ENCODE results near the gene TUBB3.

TUBB3 gene

DNA sequence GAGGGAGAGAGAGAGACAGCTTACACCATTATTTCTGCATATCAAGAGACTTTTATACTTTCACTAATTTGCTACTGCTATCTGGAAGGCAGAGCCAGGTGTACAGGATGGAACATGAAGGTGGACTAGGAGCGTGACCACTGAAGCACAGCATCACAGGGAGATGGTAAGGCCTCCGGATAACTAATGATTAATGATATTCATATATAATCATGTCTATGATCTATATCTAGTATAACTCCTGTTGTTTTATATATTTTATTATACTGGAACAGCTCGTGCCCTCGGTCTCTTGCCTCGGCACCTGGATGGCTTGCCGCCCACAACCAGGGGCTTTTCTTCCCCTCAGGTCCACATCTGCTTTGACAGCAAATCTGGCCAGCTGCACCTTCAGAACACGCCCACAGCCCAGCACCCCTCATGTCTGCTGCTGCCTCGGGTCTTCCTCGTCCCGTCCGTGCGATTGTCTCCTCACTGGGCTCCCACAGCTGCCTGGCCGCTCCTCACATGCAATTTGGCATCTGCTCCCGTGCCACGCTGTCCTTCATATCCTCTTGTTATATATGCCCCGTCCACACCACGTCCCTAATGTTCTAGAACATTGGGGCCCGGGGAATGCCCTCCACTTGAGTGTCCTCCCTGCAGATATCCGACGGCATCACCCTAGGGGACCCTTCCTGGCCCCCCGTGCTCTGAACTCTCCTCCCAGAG, 15.2 kb downstream of the TUBB3 start:
- DNase-seq (ENCODE audit: low spot score), result no peak

GRCh38 chr16:89944773-89945172, 21.6 kb downstream of the TUBB3 start:
- no peak for DNase-seq (ENCODE audit: low spot score)

DNA sequence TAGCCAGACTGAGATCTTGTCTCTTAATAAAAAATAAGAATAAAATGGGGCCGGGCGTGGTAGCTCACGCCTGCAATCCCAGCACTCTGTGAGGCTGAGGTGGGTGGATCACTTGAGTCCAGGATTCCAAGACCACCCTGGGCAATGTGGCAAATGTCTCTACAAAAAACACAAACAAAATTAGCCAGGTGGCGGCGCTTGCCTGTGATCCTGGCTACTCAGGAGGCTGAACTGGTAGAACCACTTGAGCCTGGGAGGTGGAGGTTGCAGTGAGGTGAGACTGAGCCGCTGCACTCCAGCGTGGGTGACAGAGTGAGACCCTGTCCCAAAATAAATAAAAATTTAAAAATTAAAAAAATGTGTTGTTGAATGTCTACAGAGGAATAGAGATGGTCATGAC, 22.5 kb downstream of the TUBB3 start:
- DNase-seq (ENCODE audit: low spot score), result no peak

GRCh38 chr16:89946515-89946914, 23.4 kb downstream of the TUBB3 start:
- no peak for DNase-seq (ENCODE audit: low spot score)

GRCh38 chr16:89949121-89949742, 26.1 kb downstream of the TUBB3 start:
- no peak for DNase-seq (ENCODE audit: low spot score)

GRCh38 chr16:89949756-89950155, 26.6 kb downstream of the TUBB3 start:
- DNase-seq (ENCODE audit: low spot score), result no peak

- DNase-seq (ENCODE audit: low spot score), result no peak
These were observed 28.4 kb downstream of the TUBB3 start for GRCh38 chr16:89951509-89951908.

- no peak for DNase-seq (ENCODE audit: low spot score)
These were observed 28.9 kb downstream of the TUBB3 start for GRCh38 chr16:89952049-89952448.

GRCh38 chr16:89952551-89952950, 29.4 kb downstream of the TUBB3 start:
- DNase-seq (ENCODE audit: low spot score), result no peak

DNA sequence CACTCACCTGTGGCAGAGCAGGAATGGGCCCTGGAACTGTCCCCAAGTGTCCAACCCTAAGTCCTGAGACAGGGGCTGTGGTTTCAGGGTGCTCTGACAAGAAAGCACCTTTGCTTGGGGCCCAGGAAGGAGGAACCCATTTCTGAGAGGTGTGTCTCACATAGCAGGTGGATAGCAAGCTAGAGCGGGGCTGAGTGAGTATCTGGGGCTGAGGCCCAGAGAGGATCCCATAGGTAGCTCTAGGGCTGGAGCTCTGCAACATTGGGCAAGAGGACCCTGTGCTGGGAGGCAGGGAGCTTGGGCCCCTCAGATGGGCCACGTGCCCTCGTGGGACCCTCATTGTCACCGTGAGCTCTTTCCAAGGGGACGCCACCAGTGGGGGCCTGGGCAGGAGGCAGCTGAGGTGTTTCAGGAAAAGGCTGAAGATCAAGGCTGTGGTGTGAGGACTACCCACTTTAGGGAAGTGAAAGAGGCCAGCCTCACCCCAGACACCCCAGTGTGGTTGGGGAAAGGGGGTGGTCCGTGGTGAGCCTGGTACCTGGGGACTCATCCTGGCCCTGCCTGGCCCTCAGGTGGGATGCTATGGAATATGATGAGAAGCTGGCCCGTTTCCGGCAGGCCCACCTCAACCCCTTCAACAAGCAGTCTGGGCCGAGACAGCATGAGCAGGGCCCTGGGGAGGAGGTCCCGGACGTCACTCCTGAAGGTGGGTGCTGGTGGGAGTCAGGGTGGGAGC, 30.7 kb downstream of the TUBB3 start:
- DNase-seq (ENCODE audit: low spot score), result no peak

GRCh38 chr16:89954462-89954861, 31.3 kb downstream of the TUBB3 start:
- DNase-seq (ENCODE audit: low spot score), result no peak

DNA sequence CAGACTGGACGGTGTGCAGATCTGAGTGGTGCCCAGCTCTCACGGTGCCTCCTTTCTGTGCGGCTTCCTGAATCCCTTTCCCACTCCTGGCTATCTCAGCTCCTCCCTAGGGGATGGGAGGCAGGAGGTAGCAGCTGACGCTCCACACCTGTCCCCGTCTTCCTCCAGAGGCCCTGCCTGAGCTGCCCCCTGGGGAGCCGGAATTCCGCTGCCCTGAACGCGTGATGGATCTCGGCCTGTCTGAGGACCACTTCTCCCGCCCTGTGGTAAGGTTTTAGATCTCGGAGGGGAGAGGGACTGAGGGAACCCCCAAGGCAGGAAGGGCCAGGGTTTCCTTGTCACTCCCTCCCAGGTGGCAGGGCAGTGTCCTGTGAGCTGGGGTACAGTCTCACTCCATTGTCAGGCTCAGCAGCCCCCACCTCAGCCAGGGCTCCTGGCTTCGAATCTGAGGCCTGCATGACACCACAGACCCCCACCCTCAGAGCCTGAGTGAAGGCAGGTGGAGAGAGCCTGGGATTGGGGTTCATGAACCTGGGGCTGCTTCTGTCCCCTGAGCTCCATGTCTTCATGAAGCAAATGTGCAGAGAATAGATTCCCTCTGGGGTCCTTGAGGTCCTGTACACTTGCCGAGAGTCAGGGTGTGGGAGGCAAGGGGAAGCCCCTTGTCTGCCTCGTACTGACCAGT, 32.0 kb downstream of the TUBB3 start:
- DNase-seq (ENCODE audit: low spot score), result no peak

DNA sequence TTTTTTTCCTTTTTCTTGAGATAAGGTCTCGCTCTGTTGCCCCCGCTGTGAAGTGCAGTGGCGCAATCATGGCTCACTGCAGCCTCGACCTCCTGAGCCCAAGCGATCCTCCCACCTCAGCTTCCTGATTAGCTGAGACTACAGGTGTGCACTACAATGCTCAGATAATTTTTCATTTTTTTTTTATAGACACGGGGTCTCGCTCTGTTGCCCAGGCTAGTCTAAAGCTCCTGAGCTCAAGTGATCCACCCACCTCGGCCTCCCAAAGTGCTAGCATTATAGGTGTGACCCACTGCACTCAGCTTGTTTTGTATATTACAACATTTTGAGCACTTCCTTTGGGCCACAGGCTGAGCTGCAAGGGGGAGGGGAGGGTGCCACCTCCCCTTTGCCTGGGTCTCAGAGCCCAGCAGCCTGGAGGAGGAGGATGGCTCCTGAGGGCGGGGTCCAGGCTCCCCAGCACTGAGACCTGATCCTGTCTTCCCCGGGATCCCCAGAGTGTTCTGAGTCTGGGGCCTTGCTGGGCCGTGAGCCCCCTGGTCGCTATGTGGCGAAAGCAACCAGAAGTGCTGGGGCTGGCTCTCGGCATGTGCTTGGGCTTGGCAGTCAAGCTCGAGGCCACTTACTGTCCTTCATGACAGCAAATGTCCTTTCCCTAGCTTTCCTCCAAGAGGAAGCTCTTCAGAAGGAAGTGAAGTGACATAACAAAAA, 33.5 kb downstream of the TUBB3 start:
- no peak for DNase-seq (ENCODE audit: low spot score)

- no peak for DNase-seq (ENCODE audit: low spot score)
These were observed 34.2 kb downstream of the TUBB3 start for GRCh38 chr16:89957216-89957785.

GRCh38 chr16:89958068-89958467, 34.9 kb downstream of the TUBB3 start:
- no peak for DNase-seq (ENCODE audit: low spot score)

DNA sequence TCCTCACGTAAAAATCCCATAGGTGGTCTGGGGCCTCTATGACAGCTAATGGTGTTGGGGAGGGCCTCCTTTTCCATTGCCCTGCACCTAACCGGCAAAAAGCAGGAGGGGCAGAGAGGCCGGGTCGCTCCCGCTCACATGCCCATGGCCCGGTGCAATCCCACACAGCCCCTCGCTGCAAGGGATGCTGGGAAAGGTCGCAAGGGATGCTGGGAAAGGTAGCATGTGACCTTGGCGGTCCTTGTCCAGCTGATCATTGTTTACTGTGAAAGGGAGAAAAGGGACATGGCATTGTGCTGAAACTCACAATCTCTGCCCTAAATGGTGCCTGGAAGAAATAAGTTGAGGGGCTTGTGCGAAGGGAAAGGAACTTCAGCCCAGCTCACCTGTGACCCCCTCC, 35.5 kb downstream of the TUBB3 start:
- DNase-seq (ENCODE audit: low spot score), result no peak

- no peak for DNase-seq (ENCODE audit: low spot score)
These were observed 37.8 kb downstream of the TUBB3 start for GRCh38 chr16:89960966-89961365.

GRCh38 chr16:89961920-89962319, 38.8 kb downstream of the TUBB3 start:
- DNase-seq (ENCODE audit: low spot score), result no peak

GRCh38 chr16:89962754-89963498, 39.8 kb downstream of the TUBB3 start:
- no peak for DNase-seq (ENCODE audit: low spot score)

DNA sequence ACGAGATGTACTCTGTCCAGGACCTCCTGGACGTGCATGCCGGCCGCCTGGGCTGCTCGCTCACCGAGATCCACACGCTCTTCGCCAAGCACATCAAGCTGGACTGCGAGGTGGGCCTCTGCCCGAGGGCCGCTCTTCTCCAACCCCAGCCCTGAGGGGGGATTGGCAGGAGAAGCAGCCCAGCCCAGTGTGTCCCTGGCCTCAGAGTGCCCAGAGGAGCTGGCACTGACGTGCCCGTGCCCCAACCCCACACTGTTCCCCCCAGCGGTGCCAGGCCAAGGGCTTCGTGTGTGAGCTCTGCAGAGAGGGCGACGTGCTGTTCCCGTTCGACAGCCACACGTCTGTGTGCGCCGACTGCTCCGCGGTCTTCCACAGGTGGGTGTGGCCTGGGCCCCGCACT, 41.1 kb downstream of the TUBB3 start:
- no peak for DNase-seq (ENCODE audit: low spot score)

Data from LoVo (cell line).